ENCODE results near the gene EEF1AKMT4. TPM values are rescaled to one million over a fixed set of nuclear protein-coding genes. Genes with fewer than 3 reads are reported as not detected.
A peak's percentile ranks its signal among the peaks of the same experiment; 100 is the strongest.
"Not testable (repeated sequence)": the region's sequence is repeated elsewhere in the genome, so short reads cannot be mapped to it uniquely, and the experiment has no call there.

Gene EEF1AKMT4
- total and polyA plus RNA-seq, 4 donors = 0.41 to 3.0 (median 1.6) TPM

GRCh38 chr3:184260724-184261269 is 11.3 kb downstream of the EEF1AKMT4 start:
- no peaks in the 10 kb centered on the region for H3K9me3 ChIP-seq (ENCODE audit: control insufficient read depth, low read length)
- no peak overlapping the region for H3K27ac ChIP-seq (ENCODE audit: low read depth in 1 of 2, low read length in 2 of 2)
- 1% methylated on average over 36 to 49 of the region's 49 CpGs for WGBS, 2 donors
- no peak for ATAC-seq (ENCODE audit: low FRiP score)
- peaks cover 0 to 2% of the 10 kb centered on the region in 2 donors for H3K27me3 ChIP-seq (ENCODE audit: control insufficient read depth in 1 of 2, insufficient read depth in 2 of 2, low read length in 1 of 2)
- peak in 1 of 2 donors; percentile 31 for DNase-seq
- H3K4me3 ChIP-seq (ENCODE audit: low read length in 2 of 2) = peak overlapping the region; percentile 47 to 52
- no peaks in the 10 kb centered on the region for H3K36me3 ChIP-seq (ENCODE audit: control insufficient read depth in 1 of 2, insufficient read depth in 2 of 2, low read length in 1 of 2)
- intact Hi-C loops (cut with DNase I) = loop anchor here in 1 of 2 donors (5.0 kb wide), 1 partner anchor 37 kb away; the partner anchor contains the start of gene PSMD2
- no peaks in the 10 kb centered on the region for H3K4me1 ChIP-seq (ENCODE audit: control insufficient read depth in 1 of 2, insufficient read depth in 2 of 2, low read length in 2 of 2)

- intact Hi-C loops (cut with DNase I) = loop anchor here in 1 of 2 donors (5.0 kb wide), 1 partner anchor 36 kb away; the partner anchor contains the start of gene PSMD2
- DNase-seq (peak; percentile 64 to 85), ATAC-seq (ENCODE audit: low FRiP score) (no peak)
- Histone ChIP-seq H3K27me3 (ENCODE audit: control insufficient read depth in 1 of 2, insufficient read depth in 2 of 2, low read length in 1 of 2) (peaks cover 0 to 2% of the 10 kb centered on the region in 2 donors), H3K9me3 (ENCODE audit: control insufficient read depth, low read length) (no peaks in the 10 kb centered on the region), H3K4me3 (ENCODE audit: low read length in 2 of 2) (peak within 1 kb of the TSS; percentile 47 to 52), H3K4me1 (ENCODE audit: control insufficient read depth in 1 of 2, insufficient read depth in 2 of 2, low read length in 2 of 2) (no peaks in the 10 kb centered on the region), H3K36me3 (ENCODE audit: control insufficient read depth in 1 of 2, insufficient read depth in 2 of 2, low read length in 1 of 2) (no peaks in the 10 kb centered on the region), H3K27ac (ENCODE audit: low read depth in 1 of 2, low read length in 2 of 2) (no peak within 1 kb of the TSS)
- WGBS, 2 donors = 0 to 1% methylated on average over 30 to 67 of the region's 67 CpGs
These were observed 11.9 kb downstream of the EEF1AKMT4 start, which contains the start of gene CAMK2N2 for GRCh38 chr3:184261270-184261853. Gene CAMK2N2, minus strand, starts transcription at chr3:184261553. Its CDS starts 268 bp downstream, at chr3:184261285.

DNA sequence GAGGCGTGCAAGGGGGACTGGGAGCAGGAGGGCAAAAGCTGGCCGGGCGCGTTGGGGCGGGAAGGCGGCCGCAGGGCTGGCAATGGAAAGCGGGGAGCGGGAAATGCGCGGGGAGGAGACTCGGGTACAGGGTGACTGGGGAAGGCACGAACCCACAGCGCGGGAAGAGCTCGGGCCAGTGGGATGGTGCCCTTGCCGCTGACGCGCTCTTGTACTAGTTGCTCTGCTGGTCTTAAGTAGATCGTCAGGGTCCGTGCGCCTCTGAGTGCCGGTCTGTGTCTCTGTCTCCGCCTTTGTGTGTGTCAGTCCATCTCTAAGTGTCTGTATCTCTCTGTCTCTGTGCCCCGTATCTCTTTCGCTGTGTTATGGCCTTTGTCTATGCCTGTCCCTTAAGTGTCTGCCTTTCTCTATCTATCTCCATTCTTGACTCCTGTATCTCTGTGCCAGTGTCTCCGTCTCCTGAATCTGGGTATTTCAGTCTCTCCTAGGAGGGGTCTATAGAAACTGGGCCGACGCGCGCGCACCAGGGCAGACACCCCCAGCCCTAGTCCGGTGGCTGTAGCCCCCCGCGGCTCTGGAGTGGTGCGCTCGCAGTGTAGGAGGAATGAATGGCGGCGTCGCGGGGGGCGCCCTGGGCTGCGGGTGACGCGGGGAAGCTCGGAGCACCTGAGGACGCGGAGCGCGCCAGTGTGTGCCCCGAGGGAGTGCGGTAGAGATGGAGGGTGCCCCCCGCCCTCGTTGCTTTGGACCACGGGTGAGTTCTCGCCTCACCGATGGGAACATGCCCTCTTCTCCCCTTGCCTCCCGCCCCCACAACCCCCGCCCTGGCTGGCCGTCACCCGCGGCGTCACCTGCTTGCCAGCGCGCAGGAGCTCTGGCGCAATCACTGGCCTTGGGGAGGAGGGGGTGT is 12.6 kb downstream of the EEF1AKMT4 start:
- Histone ChIP-seq H3K27ac (ENCODE audit: low read depth in 1 of 2, low read length in 2 of 2) (no peak overlapping the region), H3K27me3 (ENCODE audit: control insufficient read depth in 1 of 2, insufficient read depth in 2 of 2, low read length in 1 of 2) (peaks cover 0 to 2% of the 10 kb centered on the region in 2 donors), H3K36me3 (ENCODE audit: control insufficient read depth in 1 of 2, insufficient read depth in 2 of 2, low read length in 1 of 2) (no peaks in the 10 kb centered on the region), H3K9me3 (ENCODE audit: control insufficient read depth, low read length) (no peaks in the 10 kb centered on the region), H3K4me1 (ENCODE audit: control insufficient read depth in 1 of 2, insufficient read depth in 2 of 2, low read length in 2 of 2) (no peaks in the 10 kb centered on the region), H3K4me3 (ENCODE audit: low read length in 2 of 2) (peak overlapping the region; percentile 47 to 52)
- ATAC-seq (ENCODE audit: low FRiP score) (no peak), DNase-seq (no peak)
- 2% methylated on average over 57 to 66 of the region's 66 CpGs for WGBS, 2 donors
- intact Hi-C loops (cut with DNase I) = loop anchor here in 1 of 2 donors (5.0 kb wide), 1 partner anchor 35 kb away; the partner anchor contains the start of gene PSMD2

DNA sequence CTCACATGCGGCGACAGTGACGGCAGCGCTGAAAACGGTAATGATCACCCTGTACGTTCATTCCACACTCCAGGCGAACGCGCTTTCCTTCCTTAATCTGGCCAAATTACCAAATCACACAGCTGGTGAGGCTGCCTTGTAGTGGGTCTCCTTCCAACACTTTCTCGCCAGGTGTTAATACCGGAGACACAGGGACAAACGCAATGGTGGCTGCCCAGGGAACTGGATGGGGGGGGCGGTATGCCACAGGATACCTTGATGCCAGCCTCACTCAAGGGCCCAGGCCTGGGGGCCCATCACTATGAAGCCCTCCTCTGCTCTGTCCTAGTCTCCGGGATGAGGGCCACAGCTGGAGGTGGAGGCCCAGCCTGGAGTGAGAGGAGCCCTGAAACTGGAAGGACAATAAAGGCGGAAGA is 13.3 kb downstream of the EEF1AKMT4 start:
- Histone ChIP-seq H3K4me1 (ENCODE audit: control insufficient read depth in 1 of 2, insufficient read depth in 2 of 2, low read length in 2 of 2) (no peaks in the 10 kb centered on the region), H3K27ac (ENCODE audit: low read depth in 1 of 2, low read length in 2 of 2) (no peak overlapping the region), H3K9me3 (ENCODE audit: control insufficient read depth, low read length) (no peaks in the 10 kb centered on the region), H3K4me3 (ENCODE audit: low read length in 2 of 2) (no peak overlapping the region), H3K27me3 (ENCODE audit: control insufficient read depth in 1 of 2, insufficient read depth in 2 of 2, low read length in 1 of 2) (peaks cover 0 to 2% of the 10 kb centered on the region in 2 donors), H3K36me3 (ENCODE audit: control insufficient read depth in 1 of 2, insufficient read depth in 2 of 2, low read length in 1 of 2) (no peaks in the 10 kb centered on the region)
- 18 to 20% methylated on average over 15 of the region's 15 CpGs for WGBS, 2 donors
- intact Hi-C loops (cut with DNase I) = loop anchor here in 1 of 2 donors (5.0 kb wide), 1 partner anchor 35 kb away; the partner anchor contains the start of gene PSMD2
- ATAC-seq (ENCODE audit: low FRiP score) (no peak), DNase-seq (no peak)

DNA sequence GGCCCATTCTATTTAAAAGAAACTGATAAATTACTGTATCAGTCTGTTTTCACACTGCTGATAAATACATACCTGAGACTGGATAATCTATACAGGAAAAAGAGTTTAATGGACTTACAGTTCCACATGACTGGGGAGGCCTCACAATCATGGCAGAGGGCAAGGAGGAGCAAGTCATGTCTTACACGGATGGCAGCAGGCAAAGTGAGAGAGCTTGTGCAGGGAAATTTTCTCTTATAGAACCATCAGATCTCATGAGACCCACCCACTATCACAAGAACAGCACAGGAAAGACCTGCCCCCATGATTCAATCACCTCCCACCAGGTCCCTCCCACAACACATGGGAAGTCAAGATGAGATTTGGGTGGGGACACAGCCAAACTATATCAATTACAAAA is 17.8 kb downstream of the EEF1AKMT4 start:
- H3K9me3 ChIP-seq (ENCODE audit: control insufficient read depth, low read length); H3K27me3 ChIP-seq (ENCODE audit: control insufficient read depth in 1 of 2, insufficient read depth in 2 of 2, low read length in 1 of 2); DNase-seq; ATAC-seq (ENCODE audit: low FRiP score); H3K36me3 ChIP-seq (ENCODE audit: control insufficient read depth in 1 of 2, insufficient read depth in 2 of 2, low read length in 1 of 2); H3K4me1 ChIP-seq (ENCODE audit: control insufficient read depth in 1 of 2, insufficient read depth in 2 of 2, low read length in 2 of 2); H3K4me3 ChIP-seq (ENCODE audit: low read length in 2 of 2); H3K27ac ChIP-seq (ENCODE audit: low read depth in 1 of 2, low read length in 2 of 2); intact Hi-C loops (cut with DNase I): not testable (repeated sequence)
- 90 to 92% methylated on average over 1 of the region's 1 CpG for WGBS, 2 donors

- H3K27me3 ChIP-seq (ENCODE audit: control insufficient read depth in 1 of 2, insufficient read depth in 2 of 2, low read length in 1 of 2) = no peaks in the 10 kb centered on the region
- intact Hi-C loops (cut with DNase I) = no loop called here
- no peak for DNase-seq
- WGBS, 2 donors = 27 to 36% methylated on average over 1 of the region's 1 CpG
- ATAC-seq (ENCODE audit: low FRiP score) = no peak
- no peaks in the 10 kb centered on the region for H3K4me1 ChIP-seq (ENCODE audit: control insufficient read depth in 1 of 2, insufficient read depth in 2 of 2, low read length in 2 of 2)
- no peaks in the 10 kb centered on the region for H3K9me3 ChIP-seq (ENCODE audit: control insufficient read depth, low read length)
- H3K4me3 ChIP-seq (ENCODE audit: low read length in 2 of 2) = no peak overlapping the region
- no peak overlapping the region for H3K27ac ChIP-seq (ENCODE audit: low read depth in 1 of 2, low read length in 2 of 2)
- H3K36me3 ChIP-seq (ENCODE audit: control insufficient read depth in 1 of 2, insufficient read depth in 2 of 2, low read length in 1 of 2) = no peaks in the 10 kb centered on the region
These were observed 22.8 kb downstream of the EEF1AKMT4 start for GRCh38 chr3:184272269-184272668.

GRCh38 chr3:184275381-184275701 is 25.9 kb downstream of the EEF1AKMT4 start:
- H3K4me1 ChIP-seq (ENCODE audit: control insufficient read depth in 1 of 2, insufficient read depth in 2 of 2, low read length in 2 of 2) = no peaks in the 10 kb centered on the region
- ATAC-seq (ENCODE audit: low FRiP score) (no peak), DNase-seq (no peak)
- 70 to 73% methylated on average over 12 of the region's 12 CpGs for WGBS, 2 donors
- no peak overlapping the region for H3K4me3 ChIP-seq (ENCODE audit: low read length in 2 of 2)
- intact Hi-C loops (cut with DNase I) = no loop called here
- H3K27me3 ChIP-seq (ENCODE audit: control insufficient read depth in 1 of 2, insufficient read depth in 2 of 2, low read length in 1 of 2) = no peaks in the 10 kb centered on the region
- no peaks in the 10 kb centered on the region for H3K36me3 ChIP-seq (ENCODE audit: control insufficient read depth in 1 of 2, insufficient read depth in 2 of 2, low read length in 1 of 2)
- H3K27ac ChIP-seq (ENCODE audit: low read depth in 1 of 2, low read length in 2 of 2) = no peak overlapping the region
- no peaks in the 10 kb centered on the region for H3K9me3 ChIP-seq (ENCODE audit: control insufficient read depth, low read length)

GRCh38 chr3:184275961-184276910 is 26.8 kb downstream of the EEF1AKMT4 start, which contains the start of gene ECE2:
Gene ECE2, plus strand, starts transcription at chr3:184276022. Its CDS starts 132 bp downstream, at chr3:184276154.
- Histone ChIP-seq H3K27me3 (ENCODE audit: control insufficient read depth in 1 of 2, insufficient read depth in 2 of 2, low read length in 1 of 2) (no peaks in the 10 kb centered on the region), H3K4me3 (ENCODE audit: low read length in 2 of 2) (no peak within 1 kb of the TSS), H3K4me1 (ENCODE audit: control insufficient read depth in 1 of 2, insufficient read depth in 2 of 2, low read length in 2 of 2) (no peaks in the 10 kb centered on the region), H3K9me3 (ENCODE audit: control insufficient read depth, low read length) (no peaks in the 10 kb centered on the region), H3K27ac (ENCODE audit: low read depth in 1 of 2, low read length in 2 of 2) (no peak within 1 kb of the TSS), H3K36me3 (ENCODE audit: control insufficient read depth in 1 of 2, insufficient read depth in 2 of 2, low read length in 1 of 2) (no peaks in the 10 kb centered on the region)
- intact Hi-C loops (cut with DNase I) = no loop called here
- 13 to 15% methylated on average over 45 to 65 of the region's 65 CpGs for WGBS, 2 donors
- DNase-seq = no peak
- no peak for ATAC-seq (ENCODE audit: low FRiP score)

Measured in aorta (tissue), 5 donors.